HepG2 (cell line): ENCODE data around the gene CCDC175. TPM values are rescaled to one million over a fixed set of nuclear protein-coding genes. Genes with fewer than 3 reads are reported as not detected.

Source experiments
- AHDC1 ChIP-seq: sonication (generic); formaldehyde crosslinking; IDR thresholded peaks from 2 replicates; pipeline ENCODE4 v1.5.1; 2020; ENCODE audit warnings: mild to moderate bottlenecking, missing genetic modification reagents, borderline replicate concordance
- ARID4A ChIP-seq: sonication (generic); formaldehyde crosslinking; IDR thresholded peaks from 2 replicates; pipeline ENCODE4 v1.5.0; 2020; ENCODE audit warnings: mild to moderate bottlenecking, missing genetic modification reagents, borderline replicate concordance
- DNMT3B ChIP-seq: conservative IDR thresholded peaks from 2 replicates; pipeline ENCODE4 v1.6.1; 2016; ENCODE audit warnings: missing biosample characterization, control low read depth
- MTA3 ChIP-seq: sonication (generic); formaldehyde crosslinking; IDR thresholded peaks from 2 replicates; pipeline ENCODE4 v1.4.0; 2020; ENCODE audit warnings: missing genetic modification reagents
- NR2C2 ChIP-seq: sonication (generic); formaldehyde crosslinking; IDR thresholded peaks from 2 replicates; pipeline ENCODE4 v1.4.0; 2020; ENCODE audit warnings: missing genetic modification reagents, mild to moderate bottlenecking, moderate library complexity, borderline replicate concordance
- ZBED4 ChIP-seq: sonication (generic); formaldehyde crosslinking; IDR thresholded peaks from 2 replicates; pipeline ENCODE4 v1.4.0; 2020; ENCODE audit warnings: missing genetic modification reagents, borderline replicate concordance
- ZNF317 ChIP-seq: sonication (generic); formaldehyde crosslinking; IDR thresholded peaks from 2 replicates; pipeline ENCODE4 v1.5.0; 2020; ENCODE audit warnings: mild to moderate bottlenecking, missing genetic modification reagents
- ZNF33B ChIP-seq: sonication (generic); formaldehyde crosslinking; IDR thresholded peaks from 2 replicates; pipeline ENCODE4 v1.5.1; 2020; ENCODE audit warnings: mild to moderate bottlenecking, missing genetic modification reagents
- ZNF512B ChIP-seq: sonication (generic); formaldehyde crosslinking; IDR thresholded peaks from 2 replicates; pipeline ENCODE4 v1.5.1; 2020; ENCODE audit warnings: missing genetic modification reagents, mild to moderate bottlenecking, borderline replicate concordance
- ZNF772 ChIP-seq: sonication (generic); formaldehyde crosslinking; IDR thresholded peaks from 2 replicates; pipeline ENCODE4 v1.5.0; 2020; ENCODE audit warnings: mild to moderate bottlenecking, missing genetic modification reagents
- polyA plus RNA-seq, 8 experiments: library from polyadenylated mRNA; depleted of rRNA in 3 of 8; stranded (reverse) in 7 of 8; unstranded in 1 of 8; fragments of >200 nt; fragmentation: Illumina TruSeq in 4 of 8; extraction: Trizol in 4 of 8; gene quantifications; 2 replicates each; pipeline versions ENCODE4 v1.2.1 to v1.2.3, GENCODE V29; 2011 to 2016; ENCODE audit warnings: low read depth in 4 of 8, missing spikeins in 1 of 8, mixed read lengths in 1 of 8; ENCODE audit not compliant: insufficient read depth in 1 of 8
- total RNA-seq, 5 experiments: library from RNA; depleted of rRNA; stranded (reverse); fragments of >200 nt; fragmentation: Illumina TruSeq; extraction: Trizol; gene quantifications; 2 replicates each; pipeline ENCODE4 v1.2.3, GENCODE V29; 2016; ENCODE audit warnings: low read depth in 1 of 5

The CCDC175 gene
- total and polyA plus RNA-seq, 2 of the 13 experiments (the other 11 are each of a cell fraction or from before 2014, with no cell fraction given) = not detected

GRCh38 chr14:59483819-59484638 is 92.6 kb downstream of the CCDC175 start, which contains the start of the genes JKAMP and L3HYPDH (continued):
- TF ChIP-seq NR2C2 (peak; percentile 71), ZNF772 (CRISPR knock-in tag) (peak; percentile 87; the same call in 1 of the 2 replicates), ZNF512B (0 out of 2 replicates have a peak, but pooled peaks have one; percentile 47), ZBED4 (CRISPR knock-in tag) (no peak), ZNF33B (CRISPR knock-in tag) (no peak), DNMT3B (peak; percentile 48; the same call in 1 of the 2 replicates), ZNF317 (peak; percentile 82), MTA3 (CRISPR knock-in tag) (no peak), ARID4A (CRISPR knock-in tag) (peak; percentile 98), AHDC1 (CRISPR knock-in tag) (peak; percentile 39; the same call in 1 of the 2 replicates)
